Duodenal mucosa (tissue), 2 donors: ENCODE measurements around the gene ZNF580.

Experiments used
- H3K27ac ChIP-seq: one replicate; pipeline ENCODE4 v1.7.0; 2013; ENCODE audit warnings: low read depth, low read length
- H3K27me3 ChIP-seq, 2 donors: one replicate each; pipeline ENCODE4 v1.7.0; 2013; ENCODE audit warnings: low read length in 2 of 2, control low read depth in 1 of 2; ENCODE audit not compliant: insufficient read depth in 2 of 2, control insufficient read depth in 1 of 2
- H3K36me3 ChIP-seq, 2 donors: one replicate each; pipeline ENCODE4 v1.7.0; 2013; ENCODE audit warnings: low read length in 2 of 2, control low read depth in 1 of 2; ENCODE audit not compliant: insufficient read depth in 2 of 2, control insufficient read depth in 1 of 2
- H3K4me1 ChIP-seq, 2 donors: one replicate each; pipeline ENCODE4 v1.7.0; 2013; ENCODE audit warnings: low read length in 2 of 2, control low read depth in 1 of 2; ENCODE audit not compliant: insufficient read depth in 2 of 2, control insufficient read depth in 1 of 2
- H3K4me3 ChIP-seq, 2 donors: one replicate each; pipeline ENCODE4 v1.7.0; 2013; ENCODE audit warnings: low read length in 2 of 2, low read depth in 1 of 2
- H3K9ac ChIP-seq, 2 donors: one replicate each; pipeline ENCODE4 v1.7.0; 2013; ENCODE audit warnings: low read length in 2 of 2, low read depth in 1 of 2
- H3K9me3 ChIP-seq, 2 donors: one replicate each; pipeline ENCODE4 v1.7.0; 2013; ENCODE audit warnings: low read length in 2 of 2, control low read depth in 1 of 2; ENCODE audit not compliant: control insufficient read depth in 1 of 2

The ZNF580 gene

GRCh38 chr19:55670280-55671053 lies 29.7 kb downstream of the ZNF580 start:
- H3K36me3 ChIP-seq: peaks cover 33 to 67% of the 10 kb centered on the region in 2 donors
- peaks cover 24 to 29% of the 10 kb centered on the region in 2 donors for H3K4me1 ChIP-seq
- no peak overlapping the region for H3K9ac ChIP-seq

GRCh38 chr19:55671054-55671378 lies 30.2 kb downstream of the ZNF580 start:
- H3K36me3 ChIP-seq: peaks cover 31 to 62% of the 10 kb centered on the region in 2 donors
- H3K4me3 ChIP-seq: no peak overlapping the region
- H3K9me3 ChIP-seq: no peaks in the 10 kb centered on the region
- H3K9ac ChIP-seq: no peak overlapping the region
- H3K27me3 ChIP-seq: no peaks in the 10 kb centered on the region
- no peak overlapping the region for H3K27ac ChIP-seq
- peaks cover 24 to 35% of the 10 kb centered on the region in 2 donors for H3K4me1 ChIP-seq

More at GRCh38 chr19:55670280-55671053, 29.7 kb downstream of the ZNF580 start:
- Histone ChIP-seq H3K4me3 (no peak overlapping the region), H3K9me3 (no peaks in the 10 kb centered on the region), H3K27me3 (no peaks in the 10 kb centered on the region), H3K27ac (no peak overlapping the region)

- Histone ChIP-seq H3K9ac (no peak overlapping the region), H3K4me3 (no peak overlapping the region), H3K27me3 (no peaks in the 10 kb centered on the region), H3K4me1 (peaks cover 26 to 35% of the 10 kb centered on the region in 2 donors), H3K27ac (no peak overlapping the region), H3K9me3 (no peaks in the 10 kb centered on the region), H3K36me3 (peaks cover 21 to 48% of the 10 kb centered on the region in 2 donors)
Measured at GRCh38 chr19:55672418-55672817, 31.6 kb downstream of the ZNF580 start.

GRCh38 chr19:55673465-55673864 lies 32.7 kb downstream of the ZNF580 start:
- no peak overlapping the region for H3K9ac ChIP-seq
- no peak overlapping the region for H3K27ac ChIP-seq
- H3K36me3 ChIP-seq: peaks cover 25 to 46% of the 10 kb centered on the region in 2 donors
- no peaks in the 10 kb centered on the region for H3K9me3 ChIP-seq
- peaks cover 26 to 37% of the 10 kb centered on the region in 2 donors for H3K4me1 ChIP-seq
- no peaks in the 10 kb centered on the region for H3K27me3 ChIP-seq
- no peak overlapping the region for H3K4me3 ChIP-seq

GRCh38 chr19:55673889-55674288 lies 33.1 kb downstream of the ZNF580 start:
- no peaks in the 10 kb centered on the region for H3K27me3 ChIP-seq
- H3K36me3 ChIP-seq: peaks cover 24 to 46% of the 10 kb centered on the region in 2 donors
- no peak overlapping the region for H3K4me3 ChIP-seq
- peaks cover 29 to 41% of the 10 kb centered on the region in 2 donors for H3K4me1 ChIP-seq
- H3K9ac ChIP-seq: no peak overlapping the region
- no peak overlapping the region for H3K27ac ChIP-seq
- no peaks in the 10 kb centered on the region for H3K9me3 ChIP-seq

DNA sequence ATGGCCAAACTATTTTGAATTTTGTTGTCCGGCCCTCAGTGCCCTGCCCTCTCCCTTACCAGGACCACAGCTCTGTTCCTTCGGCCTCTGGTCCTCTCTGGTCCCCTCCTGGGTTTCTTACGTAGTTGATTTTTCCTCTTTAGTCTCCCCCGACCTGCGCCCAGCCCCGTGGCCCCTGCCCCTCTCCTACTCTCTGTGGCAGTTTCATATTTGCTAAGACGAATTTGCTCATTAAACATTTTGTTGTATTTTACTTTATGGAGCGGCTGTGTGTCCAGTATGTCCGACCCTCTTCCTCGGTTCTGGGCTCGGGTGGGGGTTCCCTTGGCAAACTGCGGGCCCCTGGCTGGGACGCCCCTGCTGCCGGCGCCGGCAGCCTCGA lies 33.6 kb downstream of the ZNF580 start:
- Histone ChIP-seq H3K27me3 (no peaks in the 10 kb centered on the region), H3K9ac (peak overlapping the region; percentile 25 to 41), H3K4me1 (peaks cover 35 to 47% of the 10 kb centered on the region in 2 donors), H3K36me3 (peaks cover 26 to 46% of the 10 kb centered on the region in 2 donors), H3K9me3 (no peaks in the 10 kb centered on the region), H3K27ac (peak overlapping the region; percentile 39), H3K4me3 (peak overlapping the region; percentile 48 to 97)

DNA sequence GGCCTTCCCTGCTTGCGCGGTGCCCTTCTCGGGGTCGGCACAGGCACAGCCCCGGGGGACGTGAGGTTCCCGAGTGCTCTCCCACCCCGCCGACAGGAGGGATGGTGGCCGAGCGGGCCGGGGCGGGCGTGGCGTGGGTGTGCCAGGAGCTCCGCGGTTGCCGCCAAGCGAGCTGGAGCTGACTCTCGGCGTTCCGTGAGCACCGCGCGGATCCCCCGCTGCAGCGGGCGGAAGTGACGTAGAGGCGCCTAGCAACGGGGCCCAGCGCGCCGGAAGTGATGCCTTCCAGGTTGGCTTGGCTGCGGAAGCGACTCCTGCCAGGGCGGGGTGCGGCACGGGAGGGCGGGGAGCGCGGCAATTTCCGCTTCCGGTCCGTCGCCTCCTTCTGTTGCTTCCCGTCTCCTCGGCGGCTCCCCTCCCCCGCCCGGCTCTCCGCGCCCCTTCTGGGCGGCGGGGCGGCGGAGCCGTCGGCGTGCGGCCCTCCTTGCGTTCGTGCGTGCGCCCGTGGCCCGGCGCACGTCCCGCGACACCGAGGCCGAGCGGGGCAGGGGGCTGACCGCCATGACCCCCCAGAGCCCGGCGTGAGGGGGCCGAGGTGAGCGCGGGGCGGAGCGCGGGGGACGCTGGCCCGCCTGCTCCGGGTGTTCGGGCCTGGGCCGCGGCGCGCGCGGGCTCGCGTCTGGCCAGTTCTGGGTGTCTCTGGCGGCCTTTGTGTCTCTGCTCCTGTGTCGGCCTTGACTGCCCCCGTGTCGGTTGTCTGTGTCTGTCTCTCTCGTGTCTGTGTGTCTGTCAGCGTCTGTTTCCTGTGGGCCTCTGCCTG lies 34.2 kb downstream of the ZNF580 start, which contains the start of gene EPN1:
TSS of gene EPN1 (plus strand) at position 386 of the 820 bp plus-strand sequence. CDS start 3,402 bp downstream, outside the sequence.
- Histone ChIP-seq H3K4me3 (peak within 1 kb of the TSS; percentile 91 to 97), H3K9ac (peak within 1 kb of the TSS; percentile 95 to 96), H3K27ac (peak within 1 kb of the TSS; percentile 86), H3K36me3 (peaks cover 26 to 46% of the 10 kb centered on the region in 2 donors), H3K27me3 (no peaks in the 10 kb centered on the region), H3K9me3 (no peaks in the 10 kb centered on the region), H3K4me1 (peaks cover 41 to 52% of the 10 kb centered on the region in 2 donors)

GRCh38 chr19:55675661-55676354 lies 35.0 kb downstream of the ZNF580 start:
- Histone ChIP-seq H3K27ac (peak overlapping the region; percentile 86), H3K4me1 (peaks cover 48 to 52% of the 10 kb centered on the region in 2 donors), H3K9ac (peak overlapping the region; percentile 95 to 96), H3K36me3 (peaks cover 28 to 46% of the 10 kb centered on the region in 2 donors), H3K4me3 (peak overlapping the region; percentile 91 to 97), H3K9me3 (no peaks in the 10 kb centered on the region), H3K27me3 (no peaks in the 10 kb centered on the region)

DNA sequence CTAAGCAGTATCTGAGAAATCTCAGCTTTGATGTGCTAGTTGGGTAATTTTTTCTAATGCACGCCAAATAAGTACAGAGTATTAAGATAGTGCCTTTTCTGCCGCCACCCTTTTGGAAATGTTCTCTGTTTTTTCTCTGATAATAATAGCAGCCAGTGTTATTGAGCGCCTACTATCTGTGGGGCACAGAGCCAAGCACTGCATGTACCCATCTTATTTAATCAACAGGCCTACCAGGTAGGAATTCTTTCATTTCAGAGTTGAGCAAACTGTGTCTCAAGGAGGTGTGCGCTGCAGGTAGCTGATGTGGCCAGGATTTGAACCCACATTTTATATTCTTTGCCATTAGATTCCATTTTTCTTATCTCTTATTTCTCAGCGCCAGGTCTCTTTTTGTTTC lies 35.6 kb downstream of the ZNF580 start:
- peaks cover 33 to 49% of the 10 kb centered on the region in 2 donors for H3K36me3 ChIP-seq
- peak overlapping the region; percentile 95 to 96 for H3K9ac ChIP-seq
- peaks cover 52 to 53% of the 10 kb centered on the region in 2 donors for H3K4me1 ChIP-seq
- no peaks in the 10 kb centered on the region for H3K9me3 ChIP-seq
- peak overlapping the region; percentile 91 to 97 for H3K4me3 ChIP-seq
- no peak overlapping the region for H3K27ac ChIP-seq
- no peaks in the 10 kb centered on the region for H3K27me3 ChIP-seq
